Nephron (organoid): Measurements from ENCODE around the gene MS4A5.

ENCODE experiments used
- H3K27ac Mint-ChIP-seq, 3 experiments: 2 replicates each; pipeline ENCODE4 v1.8.0; 2020; ENCODE audit warnings: mixed read lengths in 3 of 3, mild to moderate bottlenecking in 2 of 3, moderate library complexity in 1 of 3
- H3K27me3 Mint-ChIP-seq: 2 replicates; pipeline ENCODE4 v1.8.0; 2021; ENCODE audit warnings: low read depth, mild to moderate bottlenecking, moderate library complexity, mixed read lengths
- H3K36me3 Mint-ChIP-seq: 2 replicates; pipeline ENCODE4 v1.8.0; 2020; ENCODE audit warnings: low read depth, mixed read lengths
- H3K4me1 Mint-ChIP-seq: 2 replicates; pipeline ENCODE4 v1.8.0; 2020; ENCODE audit warnings: mixed read lengths
- H3K4me3 Mint-ChIP-seq, 3 experiments: 2 replicates each; pipeline ENCODE4 v1.8.0; 2020; ENCODE audit warnings: mild to moderate bottlenecking in 3 of 3, mixed read lengths in 3 of 3, moderate library complexity in 2 of 3
- H3K9me3 Mint-ChIP-seq: 2 replicates; pipeline ENCODE4 v1.8.0; 2020; ENCODE audit warnings: mixed read lengths
- CTCF ChIP-seq, 3 experiments: fragments of 200-600 bp; sonication (generic); IDR thresholded peaks; one replicate each; pipeline ENCODE4 v1.5.0; 2021; ENCODE audit warnings: antibody characterized with exemption in 3 of 3; ENCODE audit not compliant: unreplicated experiment in 3 of 3

Gene MS4A5

GRCh38 chr11:60394666-60395380 lies 34.5 kb upstream of the MS4A5 start:
- Mint-ChIP-seq H3K4me3 (no peak overlapping the region), H3K4me1 (no peaks in the 10 kb centered on the region), H3K9me3 (no peaks in the 10 kb centered on the region), H3K27ac (no peak overlapping the region), H3K36me3 (no peaks in the 10 kb centered on the region), H3K27me3 (no peaks in the 10 kb centered on the region)
- no peak for TF ChIP-seq CTCF (IDR thresholded peaks at IDR 0.05; ENCODE audit: unreplicated experiment in 3 of 3)

- H3K36me3 Mint-ChIP-seq, result no peaks in the 10 kb centered on the region
- no peak for TF ChIP-seq CTCF (IDR thresholded peaks at IDR 0.05; ENCODE audit: unreplicated experiment in 3 of 3)
- H3K27me3 Mint-ChIP-seq, result no peaks in the 10 kb centered on the region
- peaks cover under 1% of the 10 kb centered on the region for H3K9me3 Mint-ChIP-seq
- H3K27ac Mint-ChIP-seq, result no peak within 1 kb of the TSS
- H3K4me3 Mint-ChIP-seq, result no peak within 1 kb of the TSS
- no peaks in the 10 kb centered on the region for H3K4me1 Mint-ChIP-seq
These were observed 33.0 kb upstream of the MS4A5 start, which contains the start of gene MS4A14 for GRCh38 chr11:60396382-60396781. Gene MS4A14, plus strand, starts transcription at chr11:60396459. Its CDS starts 120 bp downstream, at chr11:60396579.

- no peak for TF ChIP-seq CTCF (IDR thresholded peaks at IDR 0.05; ENCODE audit: unreplicated experiment in 3 of 3)
- H3K27ac Mint-ChIP-seq, result no peak overlapping the region
- H3K27me3 Mint-ChIP-seq, result no peaks in the 10 kb centered on the region
- H3K4me1 Mint-ChIP-seq, result no peaks in the 10 kb centered on the region
- H3K36me3 Mint-ChIP-seq, result no peaks in the 10 kb centered on the region
- H3K4me3 Mint-ChIP-seq, result no peak overlapping the region
- H3K9me3 Mint-ChIP-seq, result peaks cover 3% of the 10 kb centered on the region
These were observed 32.6 kb upstream of the MS4A5 start for GRCh38 chr11:60396799-60397198.

GRCh38 chr11:60420015-60420414 lies 9.4 kb upstream of the MS4A5 start:
- Mint-ChIP-seq H3K9me3 (no peaks in the 10 kb centered on the region), H3K36me3 (no peaks in the 10 kb centered on the region), H3K4me3 (no peak overlapping the region), H3K4me1 (no peaks in the 10 kb centered on the region), H3K27me3 (no peaks in the 10 kb centered on the region), H3K27ac (no peak overlapping the region)
- TF ChIP-seq CTCF (IDR thresholded peaks at IDR 0.05; ENCODE audit: unreplicated experiment in 3 of 3), result no peak

GRCh38 chr11:60422609-60423008 lies 6.8 kb upstream of the MS4A5 start:
- Mint-ChIP-seq H3K4me3 (no peak overlapping the region), H3K27ac (no peak overlapping the region), H3K4me1 (no peaks in the 10 kb centered on the region), H3K27me3 (no peaks in the 10 kb centered on the region), H3K9me3 (no peaks in the 10 kb centered on the region), H3K36me3 (no peaks in the 10 kb centered on the region)
- TF ChIP-seq CTCF (IDR thresholded peaks at IDR 0.05; ENCODE audit: unreplicated experiment in 3 of 3), result no peak

- no peak overlapping the region for H3K27ac Mint-ChIP-seq
- no peaks in the 10 kb centered on the region for H3K36me3 Mint-ChIP-seq
- H3K9me3 Mint-ChIP-seq, result no peaks in the 10 kb centered on the region
- H3K4me1 Mint-ChIP-seq, result no peaks in the 10 kb centered on the region
- no peak for TF ChIP-seq CTCF (IDR thresholded peaks at IDR 0.05; ENCODE audit: unreplicated experiment in 3 of 3)
- H3K27me3 Mint-ChIP-seq, result no peaks in the 10 kb centered on the region
- no peak overlapping the region for H3K4me3 Mint-ChIP-seq
These were observed 855 bp upstream of the MS4A5 start for GRCh38 chr11:60428517-60428916.
